Measurements from ENCODE around the gene SRP9.
"Not testable (repeated sequence)": the region's sequence is repeated elsewhere in the genome, so short reads cannot be mapped to it uniquely, and the experiment has no call there.

SRP9 gene

GRCh38 chr1:225810579-225811538 lies 33.2 kb downstream of the SRP9 start:
- ATAC-seq = not testable (repeated sequence)

DNA sequence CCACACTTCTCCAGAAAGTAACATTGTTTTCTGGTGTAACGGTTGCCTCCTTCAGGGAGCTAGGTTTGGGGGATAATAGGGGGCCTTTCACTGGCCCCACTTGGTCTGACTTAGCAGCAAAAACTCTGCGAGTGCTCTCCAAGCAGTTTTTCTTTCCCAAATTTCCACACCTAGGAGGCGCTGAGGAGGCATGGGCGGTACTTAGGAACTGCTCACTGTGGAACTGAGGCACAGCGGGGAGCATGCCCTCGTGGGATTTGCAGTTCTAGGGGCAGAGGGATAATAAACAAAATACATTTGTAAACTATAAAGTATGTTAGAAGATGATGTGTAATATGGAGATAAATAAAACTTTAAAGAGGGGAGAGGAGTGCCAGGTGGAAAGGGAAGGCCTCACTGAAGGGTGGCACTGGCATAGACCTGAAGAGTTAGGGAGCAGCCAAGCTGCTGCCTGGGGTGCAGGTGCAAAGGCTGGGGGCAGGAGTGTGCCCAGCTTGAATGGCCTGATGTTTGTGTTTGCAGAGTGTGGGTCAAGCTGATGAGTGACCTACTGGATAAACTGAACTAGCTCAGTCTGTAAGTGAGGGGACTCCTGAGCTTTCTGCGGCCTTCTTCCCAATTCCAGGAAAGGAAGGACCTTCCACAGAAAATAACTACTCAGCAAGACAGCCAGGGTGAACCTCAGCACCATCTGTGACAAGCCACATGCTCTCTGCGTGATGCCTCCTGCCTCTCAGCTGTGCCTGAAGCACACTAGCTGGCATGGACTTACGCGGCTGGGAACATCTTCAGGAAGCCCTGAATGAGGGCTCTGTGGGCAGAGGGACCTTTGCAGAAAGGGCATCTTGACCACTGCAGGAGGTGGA lies 34.2 kb downstream of the SRP9 start:
- no peak for ATAC-seq
- TF ChIP-seq CSDC2 (CRISPR knock-in tag; IDR thresholded peaks at IDR 0.05) (no peak), SNAI2 (CRISPR knock-in tag; IDR thresholded peaks at IDR 0.05) (no peak), OSR1 (CRISPR knock-in tag; IDR thresholded peaks at IDR 0.05) (no peak), TCF4 (CRISPR knock-in tag; IDR thresholded peaks at IDR 0.05; ENCODE audit: borderline replicate concordance) (no peak), ZFP3 (CRISPR knock-in tag; IDR thresholded peaks at IDR 0.05) (no peak)

- TF ChIP-seq GLIS3 (CRISPR knock-in tag; IDR thresholded peaks at IDR 0.05) (no peak), PPARA (CRISPR knock-in tag; IDR thresholded peaks at IDR 0.05; ENCODE audit: borderline replicate concordance) (no peak), SNAI2 (CRISPR knock-in tag; IDR thresholded peaks at IDR 0.05) (no peak), ZNF70 (CRISPR knock-in tag; IDR thresholded peaks at IDR 0.05) (no peak), TOX (CRISPR knock-in tag; IDR thresholded peaks at IDR 0.05; ENCODE audit: borderline replicate concordance) (no peak), BACH2 (CRISPR knock-in tag; IDR thresholded peaks at IDR 0.05; ENCODE audit: borderline replicate concordance) (no peak), OSR1 (CRISPR knock-in tag; IDR thresholded peaks at IDR 0.05) (no peak)
- TF ChIP-seq, protein P1, sequence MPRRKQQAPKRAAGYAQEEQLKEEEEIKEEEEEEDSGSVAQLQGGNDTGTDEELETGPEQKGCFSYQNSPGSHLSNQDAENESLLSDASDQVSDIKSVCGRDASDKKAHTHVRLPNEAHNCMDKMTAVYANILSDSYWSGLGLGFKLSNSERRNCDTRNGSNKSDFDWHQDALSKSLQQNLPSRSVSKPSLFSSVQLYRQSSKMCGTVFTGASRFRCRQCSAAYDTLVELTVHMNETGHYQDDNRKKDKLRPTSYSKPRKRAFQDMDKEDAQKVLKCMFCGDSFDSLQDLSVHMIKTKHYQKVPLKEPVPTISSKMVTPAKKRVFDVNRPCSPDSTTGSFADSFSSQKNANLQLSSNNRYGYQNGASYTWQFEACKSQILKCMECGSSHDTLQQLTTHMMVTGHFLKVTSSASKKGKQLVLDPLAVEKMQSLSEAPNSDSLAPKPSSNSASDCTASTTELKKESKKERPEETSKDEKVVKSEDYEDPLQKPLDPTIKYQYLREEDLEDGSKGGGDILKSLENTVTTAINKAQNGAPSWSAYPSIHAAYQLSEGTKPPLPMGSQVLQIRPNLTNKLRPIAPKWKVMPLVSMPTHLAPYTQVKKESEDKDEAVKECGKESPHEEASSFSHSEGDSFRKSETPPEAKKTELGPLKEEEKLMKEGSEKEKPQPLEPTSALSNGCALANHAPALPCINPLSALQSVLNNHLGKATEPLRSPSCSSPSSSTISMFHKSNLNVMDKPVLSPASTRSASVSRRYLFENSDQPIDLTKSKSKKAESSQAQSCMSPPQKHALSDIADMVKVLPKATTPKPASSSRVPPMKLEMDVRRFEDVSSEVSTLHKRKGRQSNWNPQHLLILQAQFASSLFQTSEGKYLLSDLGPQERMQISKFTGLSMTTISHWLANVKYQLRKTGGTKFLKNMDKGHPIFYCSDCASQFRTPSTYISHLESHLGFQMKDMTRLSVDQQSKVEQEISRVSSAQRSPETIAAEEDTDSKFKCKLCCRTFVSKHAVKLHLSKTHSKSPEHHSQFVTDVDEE (CRISPR knock-in tag; IDR thresholded peaks at IDR 0.05) = no peak
- no peak for ATAC-seq
These were observed 35.0 kb downstream of the SRP9 start for GRCh38 chr1:225812488-225813213.

DNA sequence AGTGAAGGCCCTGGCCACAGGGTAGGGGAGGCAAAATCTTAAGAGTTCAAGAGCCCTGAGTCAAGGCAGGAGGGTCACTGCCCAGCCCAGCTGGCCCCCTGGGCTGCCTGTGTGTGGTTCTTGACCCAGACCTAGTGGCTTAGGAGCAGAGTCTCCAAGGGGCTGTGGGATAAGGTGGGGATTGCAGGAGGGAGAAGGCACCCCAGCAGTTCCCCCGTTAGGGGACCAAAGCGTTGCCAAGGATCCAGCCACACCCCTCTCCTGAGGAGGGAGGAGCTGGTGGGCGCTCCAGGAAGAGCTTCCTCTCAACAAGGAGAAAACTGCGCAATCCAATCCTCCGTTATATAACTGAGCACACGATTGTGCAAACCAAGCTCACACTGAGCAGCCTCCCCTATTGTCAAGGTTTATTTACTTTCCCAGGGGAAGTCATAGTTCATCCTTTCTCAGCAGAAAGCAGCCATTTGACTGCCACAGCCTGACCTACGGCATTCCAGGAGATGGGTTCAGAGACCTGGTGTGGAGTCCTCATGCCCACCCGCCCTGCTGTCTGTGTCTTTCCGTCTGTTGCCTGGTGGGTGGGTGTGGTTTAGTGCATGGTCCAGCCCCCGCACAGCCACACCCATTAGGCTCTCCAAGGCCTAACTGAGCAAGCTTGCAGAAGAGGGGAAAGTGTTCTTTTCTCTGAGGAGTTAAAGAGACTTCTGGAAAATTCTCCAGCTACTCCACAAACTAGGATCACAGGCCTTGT lies 35.8 kb downstream of the SRP9 start:
- TF ChIP-seq BACH2 (CRISPR knock-in tag; IDR thresholded peaks at IDR 0.05; ENCODE audit: borderline replicate concordance) (no peak), ZNF565 (CRISPR knock-in tag; conservative IDR thresholded peaks at IDR 0.05; ENCODE audit: low read depth) (no peak)
- no peak for ATAC-seq

GRCh38 chr1:225814381-225814780 lies 36.8 kb downstream of the SRP9 start:
- no peak for ATAC-seq
- TF ChIP-seq ESRRG (CRISPR knock-in tag; IDR thresholded peaks at IDR 0.05) = no peak
- no peak for TF ChIP-seq TOX (CRISPR knock-in tag; IDR thresholded peaks at IDR 0.05; ENCODE audit: borderline replicate concordance)
- TF ChIP-seq ZFP30 (CRISPR knock-in tag; IDR thresholded peaks at IDR 0.05) = no peak
- no peak for TF ChIP-seq ZC3H10 (CRISPR knock-in tag; IDR thresholded peaks at IDR 0.05)
- no peak for TF ChIP-seq BACH2 (CRISPR knock-in tag; IDR thresholded peaks at IDR 0.05; ENCODE audit: borderline replicate concordance)
- no peak for TF ChIP-seq ARNTL (CRISPR knock-in tag; IDR thresholded peaks at IDR 0.05; ENCODE audit: borderline replicate concordance, low read depth)
- no peak for TF ChIP-seq ZFP3 (CRISPR knock-in tag; IDR thresholded peaks at IDR 0.05)
- no peak for TF ChIP-seq PPARA (CRISPR knock-in tag; IDR thresholded peaks at IDR 0.05; ENCODE audit: borderline replicate concordance)
- TF ChIP-seq PATZ1 (CRISPR knock-in tag; IDR thresholded peaks at IDR 0.05; ENCODE audit: borderline replicate concordance) = no peak
- TF ChIP-seq POU6F1 (CRISPR knock-in tag; IDR thresholded peaks at IDR 0.05; ENCODE audit: borderline replicate concordance, low read depth) = no peak
- TF ChIP-seq GLIS3 (CRISPR knock-in tag; IDR thresholded peaks at IDR 0.05) = no peak
- no peak for TF ChIP-seq SNAI2 (CRISPR knock-in tag; IDR thresholded peaks at IDR 0.05)
- no peak for TF ChIP-seq CREB5 (CRISPR knock-in tag; IDR thresholded peaks at IDR 0.05; ENCODE audit: low read depth)
- no peak for TF ChIP-seq ZNF70 (CRISPR knock-in tag; IDR thresholded peaks at IDR 0.05)
- TF ChIP-seq ZNF565 (CRISPR knock-in tag; conservative IDR thresholded peaks at IDR 0.05; ENCODE audit: low read depth) = no peak
- no peak for TF ChIP-seq TCF4 (CRISPR knock-in tag; IDR thresholded peaks at IDR 0.05; ENCODE audit: borderline replicate concordance)
